Neural cell (in vitro differentiated cells): ENCODE measurements around the gene CPSF2. TPM values are rescaled to one million over a fixed set of nuclear protein-coding genes. Genes with fewer than 3 reads are reported as not detected.
"Not testable (repeated sequence)": the region's sequence is repeated elsewhere in the genome, so short reads cannot be mapped to it uniquely, and the experiment has no call there.

Experiments used
- H2AFZ ChIP-seq: fragments of 200-600, 300-800 bp; sonication (generic), shearing (Covaris generic); 2 replicates; pipeline ENCODE4 v1.6.0; 2014; ENCODE audit warnings: low read depth, mild to moderate bottlenecking, antibody characterized with exemption, low read length, moderate library complexity
- H3F3A ChIP-seq: fragments of 200-600 bp; shearing (Covaris generic); 2 replicates; pipeline ENCODE4 v1.6.1; 2016; ENCODE audit warnings: mild to moderate bottlenecking, moderate library complexity, mixed read lengths, antibody characterized with exemption, low read length; ENCODE audit not compliant: insufficient read depth, poor library complexity, severe bottlenecking
- H3K27ac ChIP-seq: fragments of 200-600, 300-800 bp; sonication (generic), shearing (Covaris generic); 2 replicates; pipeline ENCODE4 v1.5.1; 2014; ENCODE audit warnings: mild to moderate bottlenecking, low read length, moderate library complexity
- H3K27me3 ChIP-seq: fragments of 300-800, 200-600 bp; sonication (generic), shearing (Covaris generic); 2 replicates; pipeline ENCODE4 v1.6.0; 2014; ENCODE audit warnings: mild to moderate bottlenecking, low read depth, low read length, moderate library complexity; ENCODE audit not compliant: insufficient read depth
- H3K36me3 ChIP-seq: fragments of 300-800, 200-600 bp; sonication (generic), shearing (Covaris generic); 2 replicates; pipeline ENCODE4 v1.5.1; 2014; ENCODE audit warnings: mild to moderate bottlenecking, antibody characterized with exemption, low read length, moderate library complexity; ENCODE audit not compliant: insufficient read depth
- H3K4me2 ChIP-seq: fragments of 300-800, 200-600 bp; sonication (generic), shearing (Covaris generic); 2 replicates; pipeline ENCODE4 v1.6.0; 2014; ENCODE audit warnings: mild to moderate bottlenecking, low read length
- H3K4me3 ChIP-seq: fragments of 300-800, 200-600 bp; sonication (generic), shearing (Covaris generic); 2 replicates; pipeline ENCODE4 v1.5.1; 2014; ENCODE audit warnings: mild to moderate bottlenecking, low read length, moderate library complexity
- H3K79me2 ChIP-seq: fragments of 200-600 bp; shearing (Covaris generic); replicated peaks from 2 replicates; pipeline ENCODE4 v1.6.0; 2014; ENCODE audit warnings: mild to moderate bottlenecking, low read length, moderate library complexity; ENCODE audit not compliant: insufficient read depth
- H3K9ac ChIP-seq: fragments of 300-800, 200-600 bp; sonication (generic), shearing (Covaris generic); 2 replicates; pipeline ENCODE4 v1.6.1; 2016; ENCODE audit warnings: mild to moderate bottlenecking, low read length, mixed read lengths
- H3K9me2 ChIP-seq: fragments of 200-600 bp; shearing (Covaris generic); 2 replicates; pipeline ENCODE4 v1.6.1; 2016; ENCODE audit warnings: mild to moderate bottlenecking, low read length, mixed read lengths; ENCODE audit not compliant: insufficient read depth
- H3K9me3 ChIP-seq: fragments of 200-600, 300-800 bp; sonication (generic), shearing (Covaris generic); 2 replicates; pipeline ENCODE4 v1.6.1; 2016; ENCODE audit warnings: mild to moderate bottlenecking, mixed run types, low read length, moderate library complexity, mixed read lengths
- H4K20me1 ChIP-seq: fragments of 200-600 bp; shearing (Covaris generic); 2 replicates; pipeline ENCODE4 v1.6.1; 2016; ENCODE audit warnings: mild to moderate bottlenecking, mixed run types; ENCODE audit not compliant: insufficient read depth
- CTCF ChIP-seq: fragments of 450-650 bp; IDR thresholded peaks from 2 replicates; pipeline ENCODE4 v1.5.1; 2014; ENCODE audit warnings: antibody characterized with exemption, mild to moderate bottlenecking, moderate library complexity; ENCODE audit not compliant: poor library complexity, severe bottlenecking
- EP300 ChIP-seq: fragments of 450-650 bp; conservative IDR thresholded peaks from 2 replicates; pipeline ENCODE4 v1.6.1; 2014; ENCODE audit warnings: antibody characterized with exemption, mild to moderate bottlenecking, moderate library complexity; ENCODE audit not compliant: poor library complexity, severe bottlenecking
- EZH2 ChIP-seq: fragments of 200-600, 300-800 bp; shearing (Covaris generic), sonication (generic); IDR thresholded peaks from 2 replicates; pipeline ENCODE4 v1.6.1; 2014; ENCODE audit warnings: antibody characterized with exemption, low read length, borderline replicate concordance, mild to moderate bottlenecking; ENCODE audit not compliant: insufficient read depth, poor library complexity, severe bottlenecking
- MXI1 ChIP-seq: fragments of 450-650 bp; conservative IDR thresholded peaks from 2 replicates; pipeline ENCODE4 v1.6.1; 2014; ENCODE audit warnings: antibody characterized with exemption, mild to moderate bottlenecking; ENCODE audit not compliant: poor library complexity, severe bottlenecking
- POLR2AphosphoS5 ChIP-seq: IDR thresholded peaks from 2 replicates; pipeline ENCODE4 v1.6.1; 2012
- RAD21 ChIP-seq: fragments of 450-650 bp; conservative IDR thresholded peaks from 2 replicates; pipeline ENCODE4 v1.6.1; 2014; ENCODE audit warnings: antibody characterized with exemption, mild to moderate bottlenecking, moderate library complexity
- REST ChIP-seq: IDR thresholded peaks from 2 replicates; pipeline ENCODE4 v1.6.1; 2012; ENCODE audit warnings: borderline replicate concordance
- SMC3 ChIP-seq: fragments of 450-650 bp; conservative IDR thresholded peaks from 2 replicates; pipeline ENCODE4 v1.6.1; 2014; ENCODE audit warnings: antibody characterized with exemption, mild to moderate bottlenecking, moderate library complexity; ENCODE audit not compliant: poor library complexity
- TAF1 ChIP-seq: IDR thresholded peaks from 2 replicates; pipeline ENCODE4 v1.6.1; 2012; ENCODE audit warnings: low read depth
- polyA plus RNA-seq: library from polyadenylated mRNA; depleted of rRNA; stranded (reverse); fragments of >200 nt; gene quantifications from 2 replicates; pipeline ENCODE4 v1.2.3, GENCODE V29; 2014

The CPSF2 gene
- polyA plus RNA-seq, 1 donor from 2014 or later: 18.5 TPM

GRCh38 chr14:92207928-92208265, 86.1 kb downstream of the CPSF2 start:
- Histone ChIP-seq H3K79me2 (no peaks in the 10 kb centered on the region), H3K36me3 (no peaks in the 10 kb centered on the region), H3K9ac (no peak overlapping the region), H4K20me1 (no peaks in the 10 kb centered on the region), H3K27ac (no peak overlapping the region), H3K4me2 (no peak overlapping the region), H3K27me3 (no peaks in the 10 kb centered on the region), H3K4me3 (no peak overlapping the region), H3K9me2 (no peaks in the 10 kb centered on the region), H2AFZ (no peak overlapping the region), H3K9me3 (no peaks in the 10 kb centered on the region), H3F3A (no peaks in the 10 kb centered on the region)
- no peak for TF ChIP-seq TAF1
- TF ChIP-seq MXI1: no peak
- no peak for TF ChIP-seq SMC3
- TF ChIP-seq REST: no peak
- TF ChIP-seq EP300: no peak
- TF ChIP-seq EZH2: no peak
- TF ChIP-seq CTCF: no peak
- no peak for TF ChIP-seq RAD21
- TF ChIP-seq POLR2AphosphoS5: no peak

- H3K27me3 ChIP-seq: no peaks in the 10 kb centered on the region
- H3F3A ChIP-seq: no peaks in the 10 kb centered on the region
- no peak overlapping the region for H3K4me2 ChIP-seq
- H4K20me1 ChIP-seq: no peaks in the 10 kb centered on the region
- no peaks in the 10 kb centered on the region for H3K79me2 ChIP-seq
- H3K4me3 ChIP-seq: no peak overlapping the region
- no peak overlapping the region for H2AFZ ChIP-seq
- no peaks in the 10 kb centered on the region for H3K9me2 ChIP-seq
- no peak overlapping the region for H3K9ac ChIP-seq
- TF ChIP-seq CTCF: no peak
- TF ChIP-seq EZH2: no peak
- TF ChIP-seq MXI1: no peak
- H3K36me3 ChIP-seq: no peaks in the 10 kb centered on the region
- H3K9me3 ChIP-seq: no peaks in the 10 kb centered on the region
- H3K27ac ChIP-seq: no peak overlapping the region
Measured at GRCh38 chr14:92209141-92209540, 87.4 kb downstream of the CPSF2 start.

- not testable (repeated sequence) for H3K27me3 ChIP-seq, H3F3A ChIP-seq, H2AFZ ChIP-seq, H3K9me3 ChIP-seq, H3K36me3 ChIP-seq, H3K4me2 ChIP-seq, H3K4me3 ChIP-seq, H3K27ac ChIP-seq, H4K20me1 ChIP-seq, H3K9me2 ChIP-seq, H3K79me2 ChIP-seq, H3K9ac ChIP-seq
Measured at GRCh38 chr14:92213125-92213524, 91.4 kb downstream of the CPSF2 start.
